Heart left ventricle (tissue), 16 donors: ENCODE results near the gene RXFP1. TPM values are rescaled to one million over a fixed set of nuclear protein-coding genes. Genes with fewer than 3 reads are reported as not detected.

Experiments
- ATAC-seq, 4 donors: fragments of 200-7000 bp; cut with Tn5 transposase; one replicate each; pipeline ENCODE4 v1.9.1; 2020 to 2022; ENCODE audit warnings: moderate library complexity in 4 of 4, mild to moderate bottlenecking in 3 of 4, moderate number of reproducible peaks in 1 of 4
- DNase-seq, 5 donors: peaks; one replicate each; pipeline ENCODE4 v3.0.0-alpha.2; 2020
- H3K27ac ChIP-seq, 12 donors: fragments of 200-600 bp; sonication (generic) in 4 of 12; one replicate each; pipeline versions ENCODE4 v1.5.0 to v1.8.0; 2016 to 2022; ENCODE audit warnings: mild to moderate bottlenecking in 2 of 12
- H3K27me3 ChIP-seq, 9 donors: fragments of 200-600 bp; sonication (generic) in 2 of 9; one replicate each; pipeline versions ENCODE4 v1.5.1 to v1.8.0; 2016 to 2022; ENCODE audit warnings: mild to moderate bottlenecking in 3 of 9
- H3K36me3 ChIP-seq, 9 donors: fragments of 200-600 bp; sonication (generic) in 2 of 9; one replicate each; pipeline versions ENCODE4 v1.5.0 to v1.8.0; 2018 to 2022; ENCODE audit warnings: mild to moderate bottlenecking in 2 of 9
- H3K4me1 ChIP-seq, 12 donors: fragments of 200-600 bp; sonication (generic) in 4 of 12; one replicate each; pipeline versions ENCODE4 v1.5.0 to v1.8.0; 2016 to 2022; ENCODE audit warnings: mild to moderate bottlenecking in 3 of 12
- H3K4me3 ChIP-seq, 12 donors: fragments of 200-600 bp; sonication (generic) in 4 of 12; one replicate each; pipeline versions ENCODE4 v1.5.0 to v1.8.0; 2017 to 2022; ENCODE audit warnings: mild to moderate bottlenecking in 9 of 12, moderate library complexity in 4 of 12
- H3K9me3 ChIP-seq, 12 donors: fragments of 200-600 bp; sonication (generic) in 4 of 12; one replicate each; pipeline versions ENCODE4 v1.5.0 to v1.8.0; 2016 to 2022; ENCODE audit warnings: mild to moderate bottlenecking in 1 of 12
- POLR2A ChIP-seq, 2 donors: fragments of 450-650 bp; IDR thresholded peaks; one replicate each; pipeline ENCODE4 v1.6.1; 2017; ENCODE audit warnings: antibody characterized with exemption in 2 of 2, mild to moderate bottlenecking in 2 of 2, moderate library complexity in 2 of 2
- WGBS, 4 donors: extraction: QIAGEN DNeasy Blood & Tissue Kit in 2 of 4; methylation state at CpG; one replicate each; pipeline versions ENCODE4 v1.1.5 to v1.1.7; 2013 to 2018; 5-methylcytosine and 5-hydroxymethylcytosine counted together
- intact Hi-C, 10 donors: fragments of 100-400 bp; cut with DNase I; formaldehyde crosslinking; loops; one replicate each; pipeline versions ENCODE4 v1.11.1 to v1.14.2; 2022
- polyA plus RNA-seq, 2 donors: library from polyadenylated mRNA; stranded (reverse); fragments of 200-250 nt; gene quantifications; one replicate each; pipeline ENCODE4 v1.2.3, GENCODE V29; 2013
- total RNA-seq, 9 donors: library from RNA; depleted of rRNA in 2 of 9; stranded (reverse); fragments of >200 nt in 2 of 9; fragmentation: NEBNext Ultra II Directional in 3 of 9; extraction: Animal tissue kit (Norgen Biotek cat#: 25700) in 3 of 9; gene quantifications; one replicate each; pipeline versions ENCODE4 v1.1.0 to v1.2.4, GENCODE V29; 2016 to 2023
- TF ChIP-seq, protein P1 (sequence below), 12 donors: fragments of 200-600 bp; sonication (generic) in 4 of 12; IDR thresholded peaks; one replicate each; pipeline versions ENCODE4 v1.5.0 to v1.8.0; 2018 to 2022; ENCODE audit warnings: antibody characterized with exemption in 12 of 12, mild to moderate bottlenecking in 5 of 12
- donor health status: ischemic (EF 13 %, LVEDD 7.1; RV severe dilation, severe dysfunction).
- donor health status: healthy with polysubstance abuse.
- donor health status: DM: no; HTN: yes; CAD: no.
- donor health status: DM: no; HTN: no; CAD: no.
- donor health status: ischemic (EF 25% LVEDD 6.9; RV normal size, moderate dysfunction).
- donor health status: ischemic (EF 25% LVEDD 5.7; RV mildly dilated, moderate dysfunction).
- donor health status: healthy.
- donor health status: DM: yes; HTN: yes; CAD: no.
- donor health status: ischemic (EF 35%, LVEDD 5.7; RV mildly dilated, moderate dysfunction).
- donor health status: nonischemic (EF 11% LVEDD 7.7; RV severe dilation, severe dysfunction).
- donor health status: DM: yes; HTN: yes; CAD: no.
- donor health status: PGD.
- donor health status: ischemic (EF 29% LVEDD 5.4; RV normal size, mild dysfunction).
- donor health status: nonischemic (EF 23%, LVEDD 6.1; RV moderate dilation, normal function).

Gene RXFP1
- total and polyA plus RNA-seq, 11 donors: not detected

GRCh38 chr4:158536833-158537232 lies 15.2 kb downstream of the RXFP1 start:
- intact Hi-C loops: no loop called here
- TF ChIP-seq POLR2A (IDR thresholded peaks at IDR 0.05): no peak
- TF ChIP-seq, protein P1, sequence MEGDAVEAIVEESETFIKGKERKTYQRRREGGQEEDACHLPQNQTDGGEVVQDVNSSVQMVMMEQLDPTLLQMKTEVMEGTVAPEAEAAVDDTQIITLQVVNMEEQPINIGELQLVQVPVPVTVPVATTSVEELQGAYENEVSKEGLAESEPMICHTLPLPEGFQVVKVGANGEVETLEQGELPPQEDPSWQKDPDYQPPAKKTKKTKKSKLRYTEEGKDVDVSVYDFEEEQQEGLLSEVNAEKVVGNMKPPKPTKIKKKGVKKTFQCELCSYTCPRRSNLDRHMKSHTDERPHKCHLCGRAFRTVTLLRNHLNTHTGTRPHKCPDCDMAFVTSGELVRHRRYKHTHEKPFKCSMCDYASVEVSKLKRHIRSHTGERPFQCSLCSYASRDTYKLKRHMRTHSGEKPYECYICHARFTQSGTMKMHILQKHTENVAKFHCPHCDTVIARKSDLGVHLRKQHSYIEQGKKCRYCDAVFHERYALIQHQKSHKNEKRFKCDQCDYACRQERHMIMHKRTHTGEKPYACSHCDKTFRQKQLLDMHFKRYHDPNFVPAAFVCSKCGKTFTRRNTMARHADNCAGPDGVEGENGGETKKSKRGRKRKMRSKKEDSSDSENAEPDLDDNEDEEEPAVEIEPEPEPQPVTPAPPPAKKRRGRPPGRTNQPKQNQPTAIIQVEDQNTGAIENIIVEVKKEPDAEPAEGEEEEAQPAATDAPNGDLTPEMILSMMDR (IDR thresholded peaks at IDR 0.05): no peak
- H3K36me3 ChIP-seq: no peaks in the 10 kb centered on the region
- H3K9me3 ChIP-seq: no peaks in the 10 kb centered on the region
- DNase-seq: no peak
- no peaks in the 10 kb centered on the region for H3K4me1 ChIP-seq
- H3K4me3 ChIP-seq: no peak overlapping the region
- no peak for ATAC-seq
- H3K27me3 ChIP-seq: no peaks in the 10 kb centered on the region
- no peak overlapping the region for H3K27ac ChIP-seq
- WGBS, 4 donors: 92 to 99% (median 96%) methylated on average over 3 of the region's 3 CpGs

GRCh38 chr4:158538176-158538575 lies 16.5 kb downstream of the RXFP1 start:
- ATAC-seq (no peak), DNase-seq (no peak)
- intact Hi-C loops: no loop called here
- no peak for TF ChIP-seq POLR2A (IDR thresholded peaks at IDR 0.05)
- TF ChIP-seq, protein P1 (IDR thresholded peaks at IDR 0.05): no peak
- Histone ChIP-seq H3K4me3 (no peak overlapping the region), H3K27ac (no peak overlapping the region), H3K4me1 (peaks cover 0 to 7% (median 0%) of the 10 kb centered on the region in 12 donors), H3K36me3 (no peaks in the 10 kb centered on the region), H3K9me3 (no peaks in the 10 kb centered on the region), H3K27me3 (no peaks in the 10 kb centered on the region)
- 49 to 58% (median 53%) methylated on average over 4 of the region's 4 CpGs for WGBS, 4 donors

- 66 to 73% (median 70%) methylated on average over 4 of the region's 4 CpGs for WGBS, 4 donors
- intact Hi-C loops: no loop called here
- Histone ChIP-seq H3K4me3 (no peak overlapping the region), H3K9me3 (no peaks in the 10 kb centered on the region), H3K27ac (no peak overlapping the region), H3K36me3 (no peaks in the 10 kb centered on the region), H3K27me3 (no peaks in the 10 kb centered on the region), H3K4me1 (peaks cover 0 to 7% (median 0%) of the 10 kb centered on the region in 12 donors)
- TF ChIP-seq POLR2A (IDR thresholded peaks at IDR 0.05): no peak
- TF ChIP-seq, protein P1 (IDR thresholded peaks at IDR 0.05): no peak
- DNase-seq (no peak), ATAC-seq (no peak)
These were observed 17.2 kb downstream of the RXFP1 start for GRCh38 chr4:158538911-158539310.

- TF ChIP-seq, protein P1 (IDR thresholded peaks at IDR 0.05): no peak
- TF ChIP-seq POLR2A (IDR thresholded peaks at IDR 0.05): no peak
- ATAC-seq (no peak), DNase-seq (no peak)
- H3K4me1 ChIP-seq: peaks cover 0 to 7% (median 0%) of the 10 kb centered on the region in 12 donors
- H3K27ac ChIP-seq: no peak overlapping the region
- intact Hi-C loops: no loop called here
- H3K36me3 ChIP-seq: no peaks in the 10 kb centered on the region
- 74 to 75% (median 75%) methylated on average over 9 of the region's 9 CpGs for WGBS, 4 donors
- no peaks in the 10 kb centered on the region for H3K9me3 ChIP-seq
- no peaks in the 10 kb centered on the region for H3K27me3 ChIP-seq
- H3K4me3 ChIP-seq: no peak overlapping the region
These were observed 18.6 kb downstream of the RXFP1 start for GRCh38 chr4:158540125-158540907.
